Measurements from ENCODE around the gene USP43.

Gene USP43

GRCh38 chr17:9666461-9667050 lies 21.2 kb downstream of the USP43 start:
- DNase-seq: no peak

GRCh38 chr17:9668517-9668916 lies 23.2 kb downstream of the USP43 start:
- DNase-seq: no peak

- DNase-seq: no peak
These were observed 24.3 kb downstream of the USP43 start for GRCh38 chr17:9669551-9670008.

GRCh38 chr17:9670596-9670995 lies 25.3 kb downstream of the USP43 start:
- no peak for DNase-seq

GRCh38 chr17:9671559-9671958 lies 26.2 kb downstream of the USP43 start:
- no peak for DNase-seq

- no peak for DNase-seq
These were observed 26.9 kb downstream of the USP43 start for GRCh38 chr17:9672266-9672665.

- DNase-seq: no peak
These were observed 27.4 kb downstream of the USP43 start for GRCh38 chr17:9672691-9673090.

- DNase-seq: peak; percentile 26
These were observed 30.8 kb downstream of the USP43 start for GRCh38 chr17:9676084-9676483.

- no peak for DNase-seq
These were observed 31.5 kb downstream of the USP43 start for GRCh38 chr17:9676820-9677310.

- DNase-seq: no peak
These were observed 32.1 kb downstream of the USP43 start for GRCh38 chr17:9677411-9677810.

- no peak for DNase-seq
These were observed 32.6 kb downstream of the USP43 start for GRCh38 chr17:9677896-9678295.

- DNase-seq: no peak
These were observed 39.8 kb downstream of the USP43 start for GRCh38 chr17:9684955-9685621.

- DNase-seq: no peak
These were observed 48.4 kb downstream of the USP43 start for GRCh38 chr17:9693755-9694154.

- DNase-seq: no peak
These were observed 51.1 kb downstream of the USP43 start for GRCh38 chr17:9696279-9697044.

GRCh38 chr17:9700136-9700535 lies 54.8 kb downstream of the USP43 start:
- DNase-seq: no peak

- no peak for DNase-seq
These were observed 55.6 kb downstream of the USP43 start for GRCh38 chr17:9700754-9701476.

- DNase-seq: no peak
These were observed 57.2 kb downstream of the USP43 start for GRCh38 chr17:9702482-9702881.

GRCh38 chr17:9702914-9703780 lies 57.8 kb downstream of the USP43 start:
- no peak for DNase-seq

- DNase-seq: no peak
These were observed 58.4 kb downstream of the USP43 start for GRCh38 chr17:9703781-9704082.

- no peak for DNase-seq
These were observed 60.4 kb downstream of the USP43 start for GRCh38 chr17:9705745-9706144.

- DNase-seq: no peak
These were observed 62.6 kb downstream of the USP43 start for GRCh38 chr17:9707948-9708347.

GRCh38 chr17:9714801-9715200 lies 69.5 kb downstream of the USP43 start:
- DNase-seq: no peak
